Occipital lobe (tissue), 1 donor: ENCODE measurements around the gene IL17RD. TPM values are rescaled to one million over a fixed set of nuclear protein-coding genes. Genes with fewer than 3 reads are reported as not detected.

ENCODE experiments used
- total RNA-seq: library from RNA; depleted of rRNA; stranded (reverse); fragments of >200 nt; gene quantifications from one replicate; pipeline ENCODE4 v1.2.3, GENCODE V29; 2014

IL17RD gene
- total RNA-seq, 1 donor from 2014 or later = 38.1 TPM

Other genes with a start within 250 kb of the IL17RD start
- not detected for gene SPATA12, start 104.7 kb downstream of the IL17RD start, total RNA-seq
- gene HESX1, start 34.6 kb upstream of the IL17RD start, total RNA-seq = 0.47 TPM
- 174 TPM for gene APPL1, start 62.4 kb upstream of the IL17RD start, total RNA-seq
- not detected for gene ASB14, start 127.3 kb upstream of the IL17RD start, total RNA-seq